Endothelial cell of umbilical vein (primary cell): ENCODE results near the gene FANCI. TPM values are rescaled to one million over a fixed set of nuclear protein-coding genes. Genes with fewer than 3 reads are reported as not detected.
A peak's percentile ranks its signal among the peaks of the same experiment; 100 is the strongest.

ENCODE experiments used
- BruUV-seq: library from RNA; stranded (reverse); fragments of 400-500 nt; replicated peaks from 2 replicates; lab custom pipeline; 2021; lab: Mats Ljungman, UMichigan
- CTCF ChIA-PET: fragments of 300-600, 350-600 bp; sonication (Branson Sonifier 250); formaldehyde crosslinking; loops from one replicate; lab custom pipeline; 2021; ENCODE audit warnings: antibody characterized with exemption, inconsistent platforms; lab: Charles Lee
- POLR2A ChIA-PET: fragments of 300-600, 350-600 bp; sonication (Branson Sonifier 250); formaldehyde crosslinking; loops from one replicate; lab custom pipeline; 2021; ENCODE audit warnings: antibody characterized with exemption, inconsistent platforms; lab: Charles Lee
- DNase-seq: peaks from one replicate; pipeline ENCODE4 v3.0.0-alpha.2; 2011; ENCODE audit warnings: low read depth, low spot score
- FAIRE-seq: peaks from 2 replicates; lab custom pipeline; 2011; peaks lifted over from hg19 to GRCh38; lab: Jason Lieb, UNC
- H2AFZ ChIP-seq: 2 replicates; pipeline ENCODE4 v1.6.0; 2012; ENCODE audit warnings: low read depth, low read length, control low read depth, inconsistent platforms
- H3K27ac ChIP-seq: 2 replicates; pipeline ENCODE4 v1.5.1; 2011; ENCODE audit warnings: low read depth, mild to moderate bottlenecking, control low read depth, low read length, moderate library complexity; ENCODE audit not compliant: insufficient read depth
- H3K27me3 ChIP-seq, 2 experiments: 2 replicates each; pipeline versions ENCODE4 v1.6.0 to v1.6.1; 2011; ENCODE audit warnings: low read length in 2 of 2, mixed read lengths in 1 of 2; ENCODE audit not compliant: control insufficient read depth in 2 of 2, insufficient read depth in 2 of 2
- H3K36me3 ChIP-seq, 2 experiments: 2 replicates in 1 of 2; 3 replicates in 1 of 2; pipeline ENCODE4 v1.5.1; 2011; ENCODE audit warnings: low read length in 2 of 2, mild to moderate bottlenecking in 1 of 2, moderate library complexity in 1 of 2; ENCODE audit not compliant: control insufficient read depth in 2 of 2, insufficient read depth in 2 of 2; ENCODE audit errors: extremely low read depth in 1 of 2
- H3K4me1 ChIP-seq: 3 replicates; pipeline ENCODE4 v1.5.1; 2011; ENCODE audit warnings: mild to moderate bottlenecking, low read length; ENCODE audit not compliant: control insufficient read depth, insufficient read depth; ENCODE audit errors: extremely low read depth
- H3K4me2 ChIP-seq: 2 replicates; pipeline ENCODE4 v1.6.1; 2011; ENCODE audit warnings: low read length, control low read depth, mixed read lengths; ENCODE audit not compliant: insufficient read depth
- H3K4me3 ChIP-seq, 3 experiments: fragments of 200-600 bp in 1 of 3; sonication (generic), shearing (Covaris generic) in 1 of 3; replicated peaks in 1 of 3; 2 replicates each; pipeline ENCODE4 v1.5.1; 2011 to 2016; ENCODE audit warnings: control low read depth in 3 of 3, low read length in 3 of 3, mild to moderate bottlenecking in 2 of 3, inconsistent platforms in 1 of 3, low read depth in 1 of 3, moderate library complexity in 1 of 3; ENCODE audit not compliant: insufficient read depth in 1 of 3
- H3K79me2 ChIP-seq: 2 replicates; pipeline ENCODE4 v1.6.0; 2012; ENCODE audit warnings: low read length, inconsistent platforms; ENCODE audit not compliant: control insufficient read depth, insufficient read depth
- H3K9ac ChIP-seq: replicated peaks from 2 replicates; pipeline ENCODE3; 2011; ENCODE audit warnings: low read length, control low read depth; ENCODE audit not compliant: insufficient read depth; ENCODE audit errors: extremely low read depth
- H3K9me1 ChIP-seq: replicated peaks from 3 replicates; pipeline ENCODE4 v1.6.0; 2011; ENCODE audit warnings: mild to moderate bottlenecking, low read length; ENCODE audit not compliant: control insufficient read depth, insufficient read depth; ENCODE audit errors: extremely low read depth
- H3K9me3 ChIP-seq: replicated peaks from 2 replicates; pipeline ENCODE4 v1.5.1; 2012; ENCODE audit warnings: low read length, inconsistent platforms; ENCODE audit not compliant: control insufficient read depth, insufficient read depth
- H4K20me1 ChIP-seq: replicated peaks from 2 replicates; pipeline ENCODE3; 2011; ENCODE audit warnings: mild to moderate bottlenecking, low read length; ENCODE audit not compliant: control insufficient read depth, insufficient read depth; ENCODE audit errors: extremely low read depth
- CTCF ChIP-seq, 2 donors: IDR thresholded peaks; 1 replicate in 1 of 2; 2 replicates in 1 of 2; pipeline ENCODE4 v1.5.1; 2011; ENCODE audit warnings: low read length in 2 of 2, mild to moderate bottlenecking in 2 of 2, moderate library complexity in 2 of 2, control low read depth in 1 of 2, inconsistent platforms in 1 of 2, low read depth in 1 of 2; ENCODE audit not compliant: insufficient read depth in 1 of 2; ENCODE audit errors: extremely low read depth in 1 of 2
- EZH2 ChIP-seq: IDR thresholded peaks from 2 replicates; pipeline ENCODE4 v1.6.1; 2012; ENCODE audit warnings: borderline replicate concordance, low read depth, mild to moderate bottlenecking, moderate library complexity, low read length, inconsistent platforms; ENCODE audit not compliant: severe bottlenecking
- FOS ChIP-seq: IDR thresholded peaks from 2 replicates; pipeline ENCODE4 v1.6.1; 2011; ENCODE audit warnings: mild to moderate bottlenecking, low read length, moderate library complexity, borderline replicate concordance; ENCODE audit not compliant: insufficient read depth
- GATA2 ChIP-seq: IDR thresholded peaks from 2 replicates; pipeline ENCODE4 v1.7.0; 2011; ENCODE audit warnings: low read depth, mild to moderate bottlenecking, moderate library complexity, mixed read lengths, low read length; ENCODE audit not compliant: insufficient read length, insufficient read depth
- JUN ChIP-seq: IDR thresholded peaks from 2 replicates; pipeline ENCODE4 v1.6.1; 2011; ENCODE audit warnings: borderline replicate concordance, low read depth; ENCODE audit not compliant: insufficient read length, insufficient read depth
- MYC ChIP-seq: IDR thresholded peaks from one replicate; pipeline ENCODE4 v1.6.1; 2011; ENCODE audit warnings: mild to moderate bottlenecking, low read depth, low read length
- POLR2A ChIP-seq: IDR thresholded peaks from 2 replicates; pipeline ENCODE4 v1.6.1; 2012; ENCODE audit warnings: low read depth, mild to moderate bottlenecking, control low read depth, low read length
- POLR2AphosphoS5 ChIP-seq: IDR thresholded peaks from 2 replicates; pipeline ENCODE4 v1.6.1; 2012; ENCODE audit warnings: low read depth, mild to moderate bottlenecking, control low read depth, low read length, moderate library complexity; ENCODE audit not compliant: insufficient read depth
- dilution Hi-C: fragments of 300-500 bp; cut with MboI; formaldehyde crosslinking; loops from one replicate; pipeline ENCODE4 v1.15.0; 2019; ENCODE audit warnings: low sequenced_read_pairs; ENCODE audit not compliant: extremely low pct_ligation_motif_present
- intact Hi-C: fragments of 100-400 bp; cut with micrococcal nuclease; formaldehyde crosslinking; loops from one replicate; pipeline ENCODE4 v1.10.0; 2022
- polyA plus RNA-seq, 4 experiments: library from polyadenylated mRNA; depleted of rRNA in 3 of 4; stranded (reverse) in 3 of 4; unstranded in 1 of 4; fragments of >200 nt; gene quantifications; 2 replicates each; pipeline versions ENCODE4 v1.2.1 to v1.2.3, GENCODE V29; 2011 to 2012; ENCODE audit warnings: missing spikeins in 1 of 4
- total RNA-seq: library from RNA; stranded (reverse); gene quantifications from 2 replicates; pipeline ENCODE4 v1.2.3, GENCODE V29; 2021

The FANCI gene
- total and polyA plus RNA-seq, 2 donors (not counting 3 experiments of a cell fraction or from before 2014, with no cell fraction given), result 10.8 to 74.7 TPM

DNA sequence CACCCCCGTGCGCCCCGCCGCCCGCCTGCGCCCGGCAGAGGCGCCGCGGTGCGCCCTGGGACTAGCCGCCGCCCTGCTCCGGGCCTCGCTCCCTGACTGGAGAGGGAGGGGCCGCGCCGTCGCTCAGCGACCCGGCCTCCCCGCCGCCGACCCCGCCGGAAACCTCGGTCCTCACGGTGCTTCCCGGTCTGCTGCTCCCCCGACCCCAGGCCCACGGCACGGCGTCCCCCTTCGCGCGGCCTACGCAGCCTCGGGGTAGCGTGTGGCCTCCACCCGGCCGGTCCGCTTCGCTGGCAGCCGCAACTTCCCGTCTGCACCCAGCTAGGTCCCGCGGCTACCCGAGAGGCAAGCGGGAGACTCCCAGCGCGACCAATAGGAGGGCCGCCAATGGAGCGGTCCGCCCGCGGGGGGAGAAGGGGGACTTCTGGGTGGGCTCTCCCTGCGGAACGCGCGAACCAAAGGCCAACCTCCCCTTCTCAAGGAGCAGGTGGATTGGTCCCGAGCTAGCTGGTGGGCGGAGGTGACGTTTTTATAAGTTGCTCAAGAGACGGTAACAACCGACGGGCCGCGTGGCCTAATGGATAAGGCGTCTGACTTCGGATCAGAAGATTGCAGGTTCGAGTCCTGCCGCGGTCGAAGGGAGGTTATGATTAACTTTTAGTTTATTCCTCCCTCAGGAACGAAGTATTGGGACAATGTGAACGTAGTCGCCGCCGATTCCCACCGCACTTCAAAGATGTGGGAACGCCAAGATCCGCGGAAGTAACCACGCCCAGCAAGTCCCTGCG lies 90.9 kb downstream of the FANCI start, which contains the start of gene POLG:
Gene POLG (minus strand): TSS at position 315 of the 788 bp plus-strand sequence. CDS start 1,070 bp downstream, outside the sequence.
- intact Hi-C loops (loop anchor here (1.0 to 10.0 kb wide), 4 partner anchors 24 to 710 kb away; partner anchors contain the start of genes AEN, HAPLN3 and TICRR), dilution Hi-C loops (no loop called here)
- no peaks in the 10 kb centered on the region for H3K9me3 ChIP-seq
- H3K9me1 ChIP-seq, result no peaks in the 10 kb centered on the region
- H3K79me2 ChIP-seq, result peaks cover 45% of the 10 kb centered on the region
- peak within 1 kb of the TSS; percentile 88 for H2AFZ ChIP-seq
- peaks cover 13 to 15% of the 10 kb centered on the region in 2 experiments for H3K36me3 ChIP-seq
- peak within 1 kb of the TSS; percentile 51 for H3K9ac ChIP-seq
- ChIA-PET POLR2A (no interaction called here), CTCF (interaction anchor here (1.0 to 2.0 kb wide), 5 partner anchors 23 to 430 kb away, joined by 3 to 29 read pairs (median 4); no protein-coding TSS in a partner anchor)
- H3K27ac ChIP-seq, result peak within 1 kb of the TSS; percentile 11
- peaks cover 0 to 6% of the 10 kb centered on the region in 2 experiments for H3K27me3 ChIP-seq
- TSS peak; percentile 100 for BruUV-seq
- peaks cover 7% of the 10 kb centered on the region for H4K20me1 ChIP-seq
- H3K4me3 ChIP-seq, result peak within 1 kb of the TSS; percentile 40 to 91 (median 71)
- FAIRE-seq (peak; percentile 98), DNase-seq (peak; percentile 99)
- TF ChIP-seq FOS, result no peak
- TF ChIP-seq CTCF (IDR thresholded peaks at IDR 0.05; ENCODE audit: extremely low read depth in 1 of 2, insufficient read depth in 1 of 2, low read depth in 1 of 2, low read length in 2 of 2), result no peak
- TF ChIP-seq EZH2, result no peak
- peak; percentile 96 for TF ChIP-seq POLR2A
- TF ChIP-seq GATA2, result peak; percentile 53
- no peak for TF ChIP-seq MYC
- no peak for TF ChIP-seq JUN
- peak; percentile 98 for TF ChIP-seq POLR2AphosphoS5
- peak within 1 kb of the TSS; percentile 80 for H3K4me2 ChIP-seq
- peaks cover 28% of the 10 kb centered on the region for H3K4me1 ChIP-seq
